ENCODE data around the gene RCAN1. TPM values are rescaled to one million over a fixed set of nuclear protein-coding genes. Genes with fewer than 3 reads are reported as not detected.

The RCAN1 gene
- total RNA-seq, 2 donors from 2014 or later, result 20.8 to 29.0 TPM

- Histone ChIP-seq H3K4me3 (no peak overlapping the region), H3K27ac (peak overlapping the region in 1 of 4 donors; percentile 12), H3K27me3 (no peaks in the 10 kb centered on the region), H3K36me3 (replicated peaks in 1 of 2; ENCODE audit: insufficient read depth in 1 of 2, low read depth in 2 of 2) (no peaks in the 10 kb centered on the region), H3K9me3 (no peaks in the 10 kb centered on the region), H3K4me1 (no peaks in the 10 kb centered on the region)
- TF ChIP-seq POLR2A (IDR thresholded peaks at IDR 0.05), result no peak
- intact Hi-C loops (cut with DNase I), result no loop called here
- no peak for DNase-seq
- WGBS, 2 donors, result 96 to 97% methylated on average over 8 of the region's 8 CpGs
- ATAC-seq, result no peak
Observed at GRCh38 chr21:34536311-34536710, 78.6 kb downstream of the RCAN1 start.

- TF ChIP-seq POLR2A (IDR thresholded peaks at IDR 0.05) (no peak), CTCF (IDR thresholded peaks at IDR 0.05) (no peak)
- intact Hi-C loops (cut with DNase I), result no loop called here
- WGBS, 2 donors, result 91 to 94% methylated on average over 3 of the region's 3 CpGs
- Histone ChIP-seq H3K4me3 (no peak overlapping the region), H3K27me3 (no peaks in the 10 kb centered on the region), H3K4me1 (no peaks in the 10 kb centered on the region), H3K27ac (no peak overlapping the region), H3K36me3 (replicated peaks in 1 of 2; ENCODE audit: insufficient read depth in 1 of 2, low read depth in 2 of 2) (no peaks in the 10 kb centered on the region), H3K9me3 (no peaks in the 10 kb centered on the region)
- ATAC-seq, result no peak
- DNase-seq, result no peak
Observed at GRCh38 chr21:34535886-34536285, 79.0 kb downstream of the RCAN1 start.

- Histone ChIP-seq H3K9me3 (no peaks in the 10 kb centered on the region), H3K4me3 (no peak overlapping the region), H3K27ac (no peak overlapping the region), H3K27me3 (no peaks in the 10 kb centered on the region), H3K36me3 (replicated peaks in 1 of 2; ENCODE audit: insufficient read depth in 1 of 2, low read depth in 2 of 2) (no peaks in the 10 kb centered on the region), H3K4me1 (no peaks in the 10 kb centered on the region)
- TF ChIP-seq POLR2A (IDR thresholded peaks at IDR 0.05), result no peak
- no peak for TF ChIP-seq CTCF (IDR thresholded peaks at IDR 0.05)
- intact Hi-C loops (cut with DNase I), result no loop called here
- 69 to 100% methylated on average over 1 to 4 of the region's 4 CpGs for WGBS, 2 donors
- ATAC-seq (no peak), DNase-seq (no peak)
Observed at GRCh38 chr21:34534522-34534921, 80.4 kb downstream of the RCAN1 start.

- 77 to 95% methylated on average over 3 of the region's 3 CpGs for WGBS, 2 donors
Observed at GRCh38 chr21:34533938-34534337, 81.0 kb downstream of the RCAN1 start.

GRCh38 chr21:34531399-34531798 lies 83.5 kb downstream of the RCAN1 start:
- no peaks in the 10 kb centered on the region for H3K9me3 ChIP-seq
- ATAC-seq (no peak), DNase-seq (no peak)
- H3K27me3 ChIP-seq, result no peaks in the 10 kb centered on the region
- H3K4me3 ChIP-seq, result no peak overlapping the region
- TF ChIP-seq POLR2A (IDR thresholded peaks at IDR 0.05) (no peak), CTCF (IDR thresholded peaks at IDR 0.05) (no peak)
- H3K27ac ChIP-seq, result no peak overlapping the region
- no peaks in the 10 kb centered on the region for H3K36me3 ChIP-seq (replicated peaks in 1 of 2; ENCODE audit: insufficient read depth in 1 of 2, low read depth in 2 of 2)
- H3K4me1 ChIP-seq, result peaks cover 15% of the 10 kb centered on the region
- 65 to 72% methylated on average over 6 of the region's 6 CpGs for WGBS, 2 donors
- intact Hi-C loops (cut with DNase I), result no loop called here

More at GRCh38 chr21:34533938-34534337, 81.0 kb downstream of the RCAN1 start:
- Histone ChIP-seq H3K27me3 (no peaks in the 10 kb centered on the region), H3K27ac (no peak overlapping the region), H3K36me3 (replicated peaks in 1 of 2; ENCODE audit: insufficient read depth in 1 of 2, low read depth in 2 of 2) (no peaks in the 10 kb centered on the region), H3K4me3 (no peak overlapping the region), H3K4me1 (no peaks in the 10 kb centered on the region), H3K9me3 (no peaks in the 10 kb centered on the region)
- DNase-seq (no peak), ATAC-seq (no peak)
- TF ChIP-seq POLR2A (IDR thresholded peaks at IDR 0.05) (no peak), CTCF (IDR thresholded peaks at IDR 0.05) (no peak)
- intact Hi-C loops (cut with DNase I), result no loop called here

Measured in body of pancreas (tissue), 4 donors.